GM18498 (cell line): ENCODE data around the gene P2RY12.

Source experiments
- ATAC-seq: cut with Tn5 transposase; IDR thresholded peaks from one replicate; pipeline ENCODE4 v1.9.1; 2021; ENCODE audit warnings: mild to moderate bottlenecking, moderate library complexity; ENCODE audit not compliant: unreplicated experiment

P2RY12 gene

DNA sequence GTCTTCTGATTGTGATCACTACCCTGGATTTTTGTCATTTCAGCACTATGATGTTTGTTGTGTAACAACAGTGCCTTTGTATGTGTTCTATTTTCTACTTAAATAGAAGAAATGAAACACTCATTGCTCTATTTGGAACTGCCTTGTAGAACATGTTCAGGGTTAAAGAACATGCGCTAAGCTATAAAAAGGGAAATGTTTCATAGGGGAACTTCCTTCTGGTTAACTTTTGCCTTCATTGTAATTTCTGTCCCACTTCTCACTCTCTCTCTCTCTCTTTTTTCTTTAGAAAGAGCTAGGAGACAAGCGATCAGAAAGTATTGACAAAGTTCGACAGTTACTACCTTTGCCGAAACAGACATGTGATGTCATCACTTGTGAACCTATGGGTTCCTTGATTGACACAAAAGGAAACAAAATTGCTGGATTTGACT lies at the start of gene P2RY12:
TSS of gene P2RY12 (minus strand) at position 13 of the 434 bp plus-strand sequence. CDS start 45,908 bp downstream, outside the sequence.
- ATAC-seq, result peak; percentile 32

DNA sequence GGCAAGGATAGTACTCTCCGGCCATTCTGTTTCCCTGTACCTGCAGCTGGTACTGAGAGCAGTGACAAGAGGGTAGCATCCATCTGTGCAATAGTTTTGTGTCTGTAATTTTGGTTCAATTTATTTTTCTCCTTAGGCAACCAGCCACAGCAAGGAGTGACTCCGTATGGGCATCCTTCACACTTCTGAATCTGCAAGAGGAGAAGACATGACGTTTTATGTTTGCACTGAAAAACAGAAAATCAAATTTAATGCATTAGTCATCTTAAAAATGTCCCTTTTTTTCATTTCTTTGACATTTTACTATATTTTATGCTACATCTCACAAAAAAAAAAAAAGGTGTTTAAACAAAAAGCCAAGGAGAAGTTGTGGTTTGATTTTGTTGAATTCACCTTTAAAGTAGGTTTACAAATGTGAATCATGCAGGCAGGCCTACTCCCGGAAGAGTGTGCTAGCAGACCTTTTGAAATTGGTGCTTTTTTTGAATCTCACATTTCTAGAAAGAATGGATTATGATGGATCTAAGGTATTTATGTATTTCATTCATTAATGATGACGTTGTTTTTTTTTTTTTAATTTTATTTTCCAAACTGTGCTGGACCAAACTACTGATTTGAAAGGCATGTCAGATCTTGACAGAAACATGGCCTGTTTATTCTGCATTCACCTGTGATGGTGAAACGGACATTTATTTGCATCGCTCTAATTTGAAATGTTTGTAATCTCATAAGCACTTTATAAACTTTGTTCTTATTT lies 48.2 kb upstream of the P2RY12 start:
- no peak for ATAC-seq

DNA sequence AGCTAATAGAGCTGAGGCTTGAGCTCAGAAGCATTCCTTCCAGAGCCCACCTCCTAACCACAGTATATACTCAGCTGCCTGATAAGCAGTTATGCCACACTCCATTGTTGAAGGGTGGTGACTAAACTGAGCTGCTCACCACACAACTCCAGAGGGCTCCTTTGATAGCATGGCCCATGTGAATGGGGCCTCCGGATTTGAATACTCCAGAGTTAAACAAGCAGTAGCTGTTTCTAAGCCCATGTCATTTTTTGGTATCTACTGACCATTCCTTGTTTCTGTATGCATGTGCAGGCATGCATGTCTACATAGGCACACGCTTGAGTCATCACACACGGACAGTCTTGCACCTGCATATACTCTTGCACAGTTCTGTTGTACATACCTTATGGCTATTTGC lies 47.4 kb upstream of the P2RY12 start:
- no peak for ATAC-seq

DNA sequence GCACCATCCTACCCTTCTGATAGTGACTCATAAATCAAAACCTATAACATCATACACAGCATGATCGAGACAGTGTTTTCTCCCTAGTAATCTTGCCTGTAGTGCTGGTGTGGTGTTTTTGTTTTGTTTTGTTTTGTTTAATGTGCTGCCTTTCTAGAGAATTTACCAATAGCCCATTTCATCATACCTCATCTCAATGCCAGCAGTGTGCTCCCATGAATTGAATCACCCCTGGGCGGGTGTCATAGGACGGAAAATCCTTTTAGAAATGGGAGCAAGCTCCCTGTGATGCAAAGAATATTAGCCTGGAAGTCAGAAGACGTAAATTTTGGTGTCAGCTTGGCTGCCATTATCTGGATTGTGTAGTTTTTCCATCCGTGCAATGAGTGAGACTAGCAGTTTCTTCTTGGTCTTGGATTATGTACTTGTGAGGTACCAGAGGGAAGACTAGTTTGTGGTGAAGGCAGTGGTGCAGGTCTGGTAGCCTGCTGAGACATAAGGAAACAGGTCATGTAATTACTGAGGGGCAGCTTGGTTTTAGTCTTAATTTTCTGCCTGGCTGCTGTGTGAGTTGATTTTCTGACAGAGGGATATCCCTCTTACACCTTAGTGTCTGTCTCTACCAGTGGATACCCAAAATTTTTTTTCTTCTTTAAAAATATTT lies 46.4 kb upstream of the P2RY12 start:
- ATAC-seq, result no peak

DNA sequence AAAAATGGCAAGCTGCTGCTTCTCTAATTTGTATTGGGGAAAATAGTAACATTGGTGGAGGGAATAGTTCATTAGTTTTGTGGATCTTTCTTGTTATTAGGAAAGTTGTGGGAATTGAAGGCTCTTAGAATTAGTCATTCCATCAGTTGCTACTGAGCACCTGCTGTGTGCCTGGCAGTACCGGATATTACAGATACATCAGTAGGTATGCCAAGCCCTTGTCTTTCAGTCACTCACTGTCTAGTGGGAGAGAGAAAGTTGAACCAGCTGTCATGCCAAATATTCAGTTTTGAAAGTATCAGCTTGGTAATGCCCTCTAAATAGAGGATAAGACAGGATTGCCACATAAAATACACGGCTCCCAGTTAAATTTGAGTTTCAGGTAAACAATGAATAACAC lies 43.8 kb upstream of the P2RY12 start:
- ATAC-seq, result no peak

DNA sequence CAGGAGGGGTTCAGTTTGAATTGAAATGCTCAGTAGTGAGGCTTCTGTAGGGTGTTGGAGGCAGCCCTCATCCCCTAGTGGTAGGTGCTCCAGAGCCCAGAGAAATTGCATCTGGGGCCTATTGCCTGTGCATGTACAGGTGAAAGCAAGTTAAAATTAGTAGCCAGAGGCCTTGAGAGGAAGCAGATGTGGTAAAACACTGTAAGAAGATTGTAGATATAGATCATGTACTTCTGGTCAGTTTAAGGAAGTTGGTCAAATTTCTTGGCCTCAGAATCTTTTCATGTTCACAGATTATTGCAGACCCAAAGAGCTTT lies 41.7 kb upstream of the P2RY12 start:
- ATAC-seq, result peak; percentile 91

DNA sequence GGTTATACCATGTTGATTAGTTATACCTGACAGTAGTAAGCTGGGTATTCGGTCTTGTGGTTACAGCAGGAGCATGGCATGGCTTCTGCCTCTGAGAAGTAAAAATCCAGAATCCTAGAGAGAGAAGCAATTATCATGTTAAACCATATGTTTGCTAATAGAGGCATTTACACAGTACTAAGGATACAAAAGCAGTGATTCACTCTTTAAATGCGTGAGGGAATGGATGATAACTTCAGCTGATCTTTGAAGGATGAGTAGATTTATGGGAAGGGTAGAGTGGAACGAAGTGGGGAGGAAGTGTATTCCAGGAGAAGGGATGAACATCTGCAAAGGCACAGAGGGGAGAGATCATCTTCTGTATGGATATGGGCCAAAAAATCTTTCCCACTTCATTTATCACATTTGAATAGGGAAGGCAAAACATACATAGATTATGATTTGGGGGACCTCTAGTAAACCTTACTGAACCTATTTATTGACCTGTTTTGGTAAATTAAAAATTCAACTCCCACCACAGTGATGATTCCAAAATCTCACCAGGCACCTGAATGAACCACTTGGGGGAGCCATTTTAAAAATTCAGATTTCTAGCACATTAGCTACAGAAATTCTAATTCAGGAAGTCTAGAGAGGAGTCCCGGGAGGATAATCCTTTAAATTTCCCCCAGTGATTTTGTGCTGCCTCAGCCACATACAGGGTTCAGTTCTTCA lies 41.2 kb upstream of the P2RY12 start:
- peak; percentile 27 for ATAC-seq

DNA sequence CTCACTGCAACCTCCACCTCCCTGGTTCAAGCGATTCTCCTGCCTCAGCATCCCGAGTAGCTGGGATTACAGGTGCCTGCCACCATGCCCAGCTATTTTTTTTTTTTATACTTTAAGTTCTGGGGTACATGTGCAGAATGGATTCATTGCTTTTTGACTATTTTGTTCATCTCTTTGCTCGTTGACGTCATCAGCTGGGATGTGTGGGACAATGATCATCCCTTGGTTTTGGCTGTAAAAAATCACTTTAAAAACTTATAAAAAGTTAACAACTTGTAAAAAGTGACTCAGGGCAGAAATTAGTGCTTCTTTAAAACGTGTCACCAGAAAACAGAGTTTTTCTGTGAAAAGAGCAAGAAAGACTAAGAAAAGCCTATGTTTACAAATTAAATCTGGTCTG lies 38.5 kb upstream of the P2RY12 start:
- ATAC-seq, result no peak

DNA sequence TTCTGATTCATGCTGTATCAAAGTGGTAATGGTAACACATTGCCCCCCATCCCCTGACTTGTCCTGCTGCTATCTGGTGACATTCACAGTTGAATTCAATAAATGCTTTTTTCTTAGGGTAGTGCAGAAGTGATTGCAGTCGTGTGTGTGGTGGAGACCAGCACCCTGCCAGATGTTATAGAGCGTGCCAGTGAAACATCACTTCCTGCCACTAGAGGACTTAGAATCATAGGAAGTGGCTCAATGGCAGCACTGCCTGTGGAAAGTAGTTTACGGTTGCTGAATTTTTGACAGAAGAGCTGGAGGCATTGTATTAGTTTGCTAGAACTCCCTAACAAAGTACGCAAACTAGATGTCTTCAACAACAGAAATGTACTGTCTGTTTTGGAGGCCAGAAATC lies 37.4 kb upstream of the P2RY12 start:
- ATAC-seq, result peak; percentile 46

DNA sequence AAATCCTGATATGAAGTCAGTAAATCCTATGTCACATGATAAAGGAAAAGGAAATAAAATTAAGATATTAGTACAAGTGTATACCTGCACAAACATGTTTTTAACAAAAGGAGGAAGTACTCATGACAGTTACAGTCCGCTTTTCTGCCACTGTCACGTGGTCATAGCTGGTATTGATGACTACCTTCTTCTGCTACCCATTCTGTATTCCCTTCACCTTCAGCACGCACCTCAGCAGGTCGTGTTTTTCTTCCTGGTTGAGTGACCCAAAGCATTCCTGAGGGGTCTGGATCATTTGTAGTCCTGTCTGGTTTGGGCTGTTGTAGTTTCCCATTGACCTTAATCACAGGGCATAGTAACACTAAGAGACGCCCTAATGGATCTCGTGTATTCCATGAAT lies 35.3 kb upstream of the P2RY12 start:
- ATAC-seq, result no peak

DNA sequence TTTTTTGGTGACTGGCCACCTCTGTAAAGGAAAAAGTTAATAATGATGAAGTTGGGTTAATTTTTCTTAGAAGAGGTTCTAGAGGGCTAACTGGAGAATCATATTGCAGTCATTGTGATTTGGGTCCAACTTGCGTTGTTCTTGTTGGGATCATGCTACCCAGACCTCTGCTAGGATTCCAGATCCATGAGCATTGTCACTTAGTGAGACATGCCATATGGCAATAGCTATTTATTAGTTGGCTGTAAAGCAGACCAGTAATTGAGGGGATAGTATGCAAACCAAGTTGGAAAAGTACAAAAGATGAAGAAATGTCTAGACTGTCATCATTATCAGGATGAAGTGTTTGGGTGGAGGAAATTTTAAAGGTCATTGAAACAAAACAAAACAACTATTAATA lies 30.7 kb upstream of the P2RY12 start:
- ATAC-seq, result no peak

DNA sequence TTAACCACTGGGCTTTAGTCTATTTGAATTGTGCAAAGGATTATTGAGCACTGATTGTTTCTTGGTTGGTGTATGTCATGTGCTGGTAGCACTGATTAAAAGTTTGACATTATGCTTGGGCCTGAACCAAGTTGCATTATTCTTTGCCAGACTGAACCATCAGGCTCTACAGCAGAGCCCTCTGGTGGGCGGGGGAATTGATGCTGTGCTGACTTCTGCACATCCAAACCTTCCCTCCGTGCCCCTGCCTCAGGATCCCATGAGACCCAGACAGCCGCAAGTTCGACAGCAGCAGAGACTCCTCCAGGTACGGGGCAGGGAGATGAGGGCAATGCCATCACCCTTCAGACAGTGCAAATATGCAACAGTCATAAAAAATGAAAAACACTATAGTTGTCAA lies 28.4 kb upstream of the P2RY12 start:
- no peak for ATAC-seq

DNA sequence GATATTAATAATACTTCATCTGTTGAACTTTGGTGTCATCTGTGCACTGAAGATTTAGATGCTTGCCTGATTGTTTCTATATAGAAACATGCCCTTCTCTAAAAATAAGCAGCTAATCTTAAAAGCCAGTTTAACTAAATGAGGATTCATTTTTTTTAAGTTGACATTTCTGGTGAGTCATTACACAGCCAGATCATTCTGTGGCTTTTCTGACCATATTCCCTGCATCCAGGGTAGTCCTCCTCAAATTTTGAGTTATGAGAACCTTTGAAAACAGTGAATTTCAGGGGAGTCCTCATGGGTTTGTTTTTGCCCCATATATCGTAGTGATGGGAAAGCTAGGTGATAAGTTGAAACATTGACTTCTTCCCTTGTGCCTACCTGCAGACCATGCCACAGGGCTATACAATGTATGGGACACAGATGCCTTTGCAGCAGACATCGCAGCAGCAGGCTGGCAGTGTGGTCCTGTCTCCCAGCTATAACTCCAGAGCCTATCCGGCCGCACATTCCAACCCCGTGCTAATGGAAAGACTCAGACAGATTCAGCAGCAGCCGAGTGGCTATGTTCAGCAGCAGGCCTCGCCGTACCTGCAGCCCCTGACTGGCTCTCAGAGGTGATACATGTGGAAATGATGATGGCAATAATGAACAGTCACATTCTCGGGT lies 26.5 kb upstream of the P2RY12 start:
- no peak for ATAC-seq

DNA sequence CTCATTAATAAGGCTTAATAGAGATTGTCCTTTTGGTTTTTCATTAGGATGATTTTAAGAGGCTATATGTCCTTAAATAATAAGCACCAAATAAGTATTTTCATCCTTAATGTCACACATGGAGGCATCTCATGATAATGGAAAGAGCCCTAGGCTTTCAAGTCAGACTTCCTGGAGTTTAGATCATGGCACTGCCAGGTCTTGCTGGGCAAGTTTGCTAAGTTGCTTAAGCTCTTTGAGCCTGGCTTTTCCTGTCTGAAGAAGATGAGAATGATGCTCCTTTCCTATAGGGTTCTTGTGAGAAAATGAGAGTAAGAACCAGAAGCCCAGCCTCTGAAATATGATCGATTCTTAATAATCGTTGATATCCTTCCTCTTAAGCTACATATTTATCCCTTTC lies 23.4 kb upstream of the P2RY12 start:
- no peak for ATAC-seq

DNA sequence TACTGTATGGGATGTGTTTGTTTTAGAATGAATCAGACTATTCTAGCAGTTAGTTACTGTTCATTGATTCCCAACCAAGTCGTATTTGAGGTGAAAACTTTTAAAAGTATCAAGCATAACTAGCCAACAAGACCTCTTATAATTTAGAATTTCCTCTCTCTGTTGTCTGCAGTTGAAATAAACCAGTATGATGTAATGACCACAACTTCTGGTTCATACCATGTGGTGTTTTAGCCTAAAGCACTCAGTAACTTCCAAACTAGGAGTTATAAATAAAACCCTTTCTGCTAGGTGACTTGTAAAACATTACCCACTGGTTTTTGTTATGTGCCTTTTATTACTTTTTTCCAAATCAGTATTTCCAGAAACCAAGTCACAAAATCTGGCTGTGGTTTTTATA lies 19.8 kb upstream of the P2RY12 start:
- no peak for ATAC-seq

DNA sequence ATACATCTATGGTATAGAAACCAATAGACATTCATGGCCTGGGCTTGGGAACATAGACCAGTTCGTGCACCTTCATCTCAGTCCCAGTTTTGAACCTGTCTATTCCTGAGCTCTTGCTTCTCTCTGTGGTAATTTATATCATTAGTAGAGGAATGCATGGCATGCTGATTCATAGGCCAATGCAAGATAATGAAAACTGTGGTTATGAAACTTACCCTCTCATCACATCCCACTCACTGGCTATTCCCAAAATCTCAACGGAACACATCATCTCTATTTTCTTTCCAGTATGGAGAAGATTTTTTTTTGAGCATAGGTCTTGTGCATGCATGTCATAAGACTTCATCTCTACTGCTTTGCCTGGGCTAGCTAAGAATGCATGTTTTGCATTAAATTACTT lies 18.7 kb upstream of the P2RY12 start:
- no peak for ATAC-seq

DNA sequence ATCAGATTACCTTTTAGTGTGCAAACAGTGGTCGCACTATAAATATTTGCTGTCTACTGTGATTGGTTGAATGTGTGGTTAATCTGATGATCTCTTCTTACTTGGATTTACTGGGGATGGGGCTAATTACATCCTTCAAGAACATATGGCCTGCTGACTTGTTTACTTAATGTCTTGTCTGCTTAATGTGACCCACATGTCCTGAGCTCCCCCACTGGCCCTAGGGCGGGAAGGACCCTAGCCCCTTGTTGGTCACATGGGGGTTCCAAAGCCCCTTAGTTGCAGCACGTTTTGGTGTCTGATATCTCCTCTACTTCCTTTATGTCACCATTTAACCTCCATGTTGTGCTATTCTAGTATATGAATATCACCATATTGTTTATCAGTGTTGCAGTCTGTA lies 17.8 kb upstream of the P2RY12 start:
- no peak for ATAC-seq

DNA sequence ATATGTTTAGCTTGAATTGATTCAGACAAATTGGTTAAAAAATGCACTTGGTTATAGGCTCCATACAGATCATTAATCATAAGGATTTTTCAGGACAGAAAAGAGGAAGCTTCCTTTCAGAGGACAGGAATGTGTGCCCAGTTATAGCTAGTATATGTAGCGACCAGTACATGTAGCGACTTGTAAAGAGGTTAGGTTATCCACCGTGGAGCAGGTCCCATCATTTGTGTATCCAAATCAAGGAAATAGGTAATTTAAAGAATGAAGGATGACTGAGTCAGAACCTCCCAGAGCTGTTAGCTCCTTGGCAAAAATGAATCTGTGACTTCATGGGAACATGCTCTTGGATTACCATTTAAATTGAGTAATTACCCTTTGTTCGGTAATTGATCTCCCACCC lies 15.8 kb upstream of the P2RY12 start:
- no peak for ATAC-seq

DNA sequence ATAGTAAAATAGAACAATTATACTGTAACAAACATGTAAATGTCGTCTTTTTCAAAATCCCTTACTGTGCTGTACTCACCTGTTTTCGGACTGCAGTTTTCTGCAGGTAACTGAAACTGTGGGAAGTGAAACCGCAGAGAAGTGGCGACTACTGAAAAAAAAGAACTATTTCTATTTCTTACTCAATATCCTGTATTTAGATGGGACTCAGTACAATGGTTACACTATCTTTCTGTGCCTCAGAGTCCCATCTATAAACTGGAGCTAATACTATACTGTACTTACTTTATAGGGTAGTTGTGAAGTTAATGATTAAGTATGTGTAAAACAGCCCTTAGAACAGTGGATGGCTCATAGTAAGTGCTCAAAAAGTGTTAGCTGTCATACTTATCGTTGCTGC lies 14.3 kb upstream of the P2RY12 start:
- ATAC-seq, result no peak

DNA sequence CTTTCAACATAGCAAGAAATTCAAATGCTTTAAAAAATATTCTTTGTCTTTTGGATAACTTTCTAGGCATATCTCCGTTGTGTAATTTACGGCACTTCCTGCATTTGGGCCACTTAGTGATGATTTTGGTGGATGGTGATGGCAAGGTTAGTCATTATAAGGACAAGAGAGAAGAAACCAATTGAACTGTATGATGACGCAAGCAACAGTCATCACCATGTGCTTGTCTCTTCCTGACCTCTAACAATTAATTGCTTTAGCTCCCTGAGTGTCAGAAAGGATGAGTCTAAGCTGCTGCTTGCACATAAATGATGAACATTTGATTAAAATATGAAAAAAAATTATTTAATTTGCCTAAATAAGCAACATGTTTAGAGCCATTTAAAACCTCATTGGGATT lies 11.3 kb upstream of the P2RY12 start:
- no peak for ATAC-seq

DNA sequence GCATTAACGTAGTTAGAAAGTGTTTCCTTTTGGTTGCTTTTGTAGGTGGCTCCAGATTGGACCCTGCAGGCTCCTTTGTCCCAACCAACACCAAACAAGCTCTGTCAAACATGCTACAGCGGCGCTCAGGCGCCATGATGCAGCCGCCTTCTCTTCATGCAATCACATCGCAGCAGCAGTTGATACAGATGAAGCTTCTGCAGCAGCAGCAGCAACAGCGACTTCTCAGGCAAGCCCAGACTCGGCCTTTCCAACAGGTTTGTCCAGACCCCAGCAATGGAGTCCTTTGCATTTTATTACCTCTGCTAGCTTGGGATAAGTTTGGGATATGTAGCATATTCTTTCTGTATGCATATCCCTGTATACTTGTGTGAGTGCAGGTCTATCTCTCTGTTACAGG lies 10.1 kb upstream of the P2RY12 start:
- no peak for ATAC-seq

DNA sequence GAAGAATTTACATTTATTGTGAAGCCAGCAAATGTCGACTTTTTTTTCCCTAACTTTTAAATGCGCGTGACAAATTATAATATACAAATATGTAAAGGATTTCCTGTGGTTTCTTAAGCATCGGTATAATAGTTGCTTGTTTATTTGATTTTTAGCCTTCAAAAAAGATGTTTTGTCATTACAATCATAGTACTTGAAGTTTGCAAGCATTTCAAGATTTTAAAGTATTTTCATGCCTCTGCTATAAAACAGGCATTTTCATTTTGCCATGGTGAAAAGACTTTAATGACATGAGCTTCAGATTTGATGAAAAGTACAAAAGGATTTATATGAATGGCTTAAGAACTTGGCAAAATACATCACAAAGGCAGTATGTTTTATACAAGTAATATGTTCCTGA lies 9.4 kb upstream of the P2RY12 start:
- no peak for ATAC-seq
